ENCODE results near the gene OBSCN. TPM values are rescaled to one million over a fixed set of nuclear protein-coding genes. Genes with fewer than 3 reads are reported as not detected.

OBSCN gene
- total RNA-seq, 1 experiment from 2014 or later, result 33.3 TPM

DNA sequence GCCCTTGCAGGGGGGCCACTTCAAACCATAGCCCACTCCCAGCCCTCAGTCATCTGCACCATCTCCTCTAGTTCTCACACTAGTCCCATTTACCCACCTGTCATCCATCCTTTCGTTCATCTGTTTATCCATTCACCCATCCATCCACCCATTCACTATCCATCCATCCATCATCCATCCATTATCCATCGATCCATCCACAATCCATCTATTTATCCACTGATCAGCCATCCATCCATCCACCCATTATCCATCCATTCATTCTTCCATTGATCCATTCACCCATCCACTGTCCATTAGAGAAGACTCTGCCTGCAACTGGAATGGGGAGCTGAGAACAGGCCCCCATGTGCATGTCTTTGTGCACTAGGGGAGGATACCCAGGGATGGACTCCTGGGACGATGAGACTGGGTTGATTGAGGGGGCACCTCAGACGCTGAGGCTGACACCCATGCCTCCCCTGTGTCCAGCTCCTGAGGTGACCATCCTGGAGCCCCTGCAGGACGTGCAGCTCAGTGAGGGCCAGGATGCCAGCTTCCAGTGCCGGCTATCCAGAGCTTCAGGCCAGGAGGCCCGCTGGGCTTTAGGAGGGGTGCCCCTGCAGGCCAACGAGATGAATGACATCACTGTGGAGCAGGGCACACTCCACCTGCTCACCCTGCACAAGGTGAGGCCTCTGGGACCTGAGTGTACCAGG, 100.9 kb downstream of the OBSCN start:
- no peak overlapping the region for H3K4me3 Mint-ChIP-seq
- Histone ChIP-seq H3K23ac (ENCODE audit: insufficient read length, low read depth, low read length) (no peak overlapping the region), H4K8ac (replicated peaks; ENCODE audit: insufficient read length, low read depth, low read length) (no peak overlapping the region), H3K9me3 (ENCODE audit: control insufficient read depth, low read depth, low read length) (no peaks in the 10 kb centered on the region), H3K56ac (ENCODE audit: insufficient read length, low read depth, low read length) (no peak overlapping the region), H2BK12ac (ENCODE audit: insufficient read length, low read depth, low read length) (no peak overlapping the region), H2BK15ac (ENCODE audit: low read depth, low read length) (no peak overlapping the region), H3K9ac (ENCODE audit: extremely low read depth, insufficient read length, low read length) (no peak overlapping the region), H3T11ph (ENCODE audit: low read length) (no peak overlapping the region), H4K20me1 (ENCODE audit: control insufficient read depth, insufficient read depth, insufficient read length) (no peaks in the 10 kb centered on the region), H2BK120ac (ENCODE audit: low read depth, low read length, poor library complexity, severe bottlenecking) (no peak overlapping the region), H2AK5ac (ENCODE audit: insufficient read length, low read length) (no peak overlapping the region), H3K79me1 (ENCODE audit: insufficient read depth, low read depth, low read length, poor library complexity, severe bottlenecking) (no peaks in the 10 kb centered on the region), H4K5ac (ENCODE audit: insufficient read length, low read depth, low read length) (no peak overlapping the region), H2AFZ (ENCODE audit: low read length) (no peak overlapping the region), H2BK20ac (ENCODE audit: low read depth, low read length, poor library complexity, severe bottlenecking) (no peak overlapping the region), H4K91ac (ENCODE audit: insufficient read length, low read depth, low read length) (no peak overlapping the region), H3K27me3 (ENCODE audit: insufficient read depth, low read length) (no peaks in the 10 kb centered on the region), H3K23me2 (ENCODE audit: insufficient read length, low read depth, low read length, poor library complexity, severe bottlenecking) (no peaks in the 10 kb centered on the region), H3K27ac (ENCODE audit: insufficient read length, low read depth, low read length) (no peak overlapping the region), H3K4ac (ENCODE audit: low read depth, low read length) (no peak overlapping the region), H3K18ac (ENCODE audit: insufficient read length, low read depth, low read length) (no peak overlapping the region), H2BK5ac (ENCODE audit: insufficient read length, low read length) (no peak overlapping the region), H3K14ac (ENCODE audit: insufficient read depth, low read length) (no peak overlapping the region), H3K4me2 (ENCODE audit: insufficient read depth, insufficient read length, low read length) (no peak overlapping the region), H3K79me2 (ENCODE audit: insufficient read depth, low read length) (no peaks in the 10 kb centered on the region), H3K4me1 (ENCODE audit: insufficient read depth, low read length) (no peaks in the 10 kb centered on the region)
- 100% methylated on average over 1 of the region's 8 CpGs for WGBS (ENCODE audit: extremely low coverage, insufficient read length, low lambda C conversion rate)
- TF ChIP-seq, protein P1, sequence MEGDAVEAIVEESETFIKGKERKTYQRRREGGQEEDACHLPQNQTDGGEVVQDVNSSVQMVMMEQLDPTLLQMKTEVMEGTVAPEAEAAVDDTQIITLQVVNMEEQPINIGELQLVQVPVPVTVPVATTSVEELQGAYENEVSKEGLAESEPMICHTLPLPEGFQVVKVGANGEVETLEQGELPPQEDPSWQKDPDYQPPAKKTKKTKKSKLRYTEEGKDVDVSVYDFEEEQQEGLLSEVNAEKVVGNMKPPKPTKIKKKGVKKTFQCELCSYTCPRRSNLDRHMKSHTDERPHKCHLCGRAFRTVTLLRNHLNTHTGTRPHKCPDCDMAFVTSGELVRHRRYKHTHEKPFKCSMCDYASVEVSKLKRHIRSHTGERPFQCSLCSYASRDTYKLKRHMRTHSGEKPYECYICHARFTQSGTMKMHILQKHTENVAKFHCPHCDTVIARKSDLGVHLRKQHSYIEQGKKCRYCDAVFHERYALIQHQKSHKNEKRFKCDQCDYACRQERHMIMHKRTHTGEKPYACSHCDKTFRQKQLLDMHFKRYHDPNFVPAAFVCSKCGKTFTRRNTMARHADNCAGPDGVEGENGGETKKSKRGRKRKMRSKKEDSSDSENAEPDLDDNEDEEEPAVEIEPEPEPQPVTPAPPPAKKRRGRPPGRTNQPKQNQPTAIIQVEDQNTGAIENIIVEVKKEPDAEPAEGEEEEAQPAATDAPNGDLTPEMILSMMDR (conservative IDR thresholded peaks at IDR 0.05), result peak; percentile 56
- DNase-seq, result peak; percentile 45
- peaks cover 2% of the 10 kb centered on the region for H3K27me3 Mint-ChIP-seq (ENCODE audit: low read depth)
- no peak overlapping the region for H3K27ac Mint-ChIP-seq
- H3K36me3 Mint-ChIP-seq (ENCODE audit: insufficient read depth in 1 of 3, low read depth in 3 of 3), result peaks cover 22 to 26% (median 25%) of the 10 kb centered on the region in 3 experiments
- no peaks in the 10 kb centered on the region for H3K4me1 Mint-ChIP-seq
- peaks cover 14 to 17% of the 10 kb centered on the region in 2 experiments for H3K9me3 Mint-ChIP-seq

All from H9 (cell line).